Dermis microvascular lymphatic vessel endothelial cell (primary cell): ENCODE results near the gene COX11. TPM values are rescaled to one million over a fixed set of nuclear protein-coding genes. Genes with fewer than 3 reads are reported as not detected.

ENCODE experiments used
- total RNA-seq: library from RNA; depleted of rRNA; stranded (reverse); fragments of >200 nt; gene quantifications from 2 replicates; pipeline ENCODE4 v1.2.1, GENCODE V29; 2014

Gene COX11
- total RNA-seq, 1 donor from 2014 or later = 71.6 TPM

Other genes starting within 250 kb of the COX11 start
- 0.13 TPM in 1 of 2 replicates, not detected in the other for gene TOM1L1, start 67.8 kb downstream of the COX11 start, total RNA-seq
- gene STXBP4, start 111 bp upstream of the COX11 start, total RNA-seq = 3.7 and 3.8 TPM in 2 replicates